LNCaP clone FGC (cell line): Measurements from ENCODE around the gene RNF145.

Experiments
- DNase-seq: peaks from one replicate; pipeline ENCODE4 v3.0.0-alpha.2; 2011; ENCODE audit warnings: low read depth
- H3K4me3 ChIP-seq: 2 replicates; pipeline ENCODE4 v1.5.1; 2011; ENCODE audit warnings: mild to moderate bottlenecking, low read depth, low read length, control low read depth
- CTCF ChIP-seq: IDR thresholded peaks from 2 replicates; pipeline ENCODE4 v1.5.1; 2012; ENCODE audit warnings: mild to moderate bottlenecking; ENCODE audit not compliant: control insufficient read depth, insufficient read depth; ENCODE audit errors: extremely low read depth

Gene RNF145

GRCh38 chr5:159174511-159175168 is 34.7 kb downstream of the RNF145 start:
- TF ChIP-seq CTCF = no peak
- DNase-seq = no peak
- H3K4me3 ChIP-seq = no peak overlapping the region

GRCh38 chr5:159171274-159171673 is 38.1 kb downstream of the RNF145 start:
- TF ChIP-seq CTCF = no peak
- no peak overlapping the region for H3K4me3 ChIP-seq
- DNase-seq = no peak

- TF ChIP-seq CTCF = no peak
- DNase-seq = no peak
- H3K4me3 ChIP-seq = no peak overlapping the region
Measured at GRCh38 chr5:159170021-159170420, 39.3 kb downstream of the RNF145 start.

- no peak overlapping the region for H3K4me3 ChIP-seq
- TF ChIP-seq CTCF = no peak
- no peak for DNase-seq
Measured at GRCh38 chr5:159166416-159166815, 42.9 kb downstream of the RNF145 start.

DNA sequence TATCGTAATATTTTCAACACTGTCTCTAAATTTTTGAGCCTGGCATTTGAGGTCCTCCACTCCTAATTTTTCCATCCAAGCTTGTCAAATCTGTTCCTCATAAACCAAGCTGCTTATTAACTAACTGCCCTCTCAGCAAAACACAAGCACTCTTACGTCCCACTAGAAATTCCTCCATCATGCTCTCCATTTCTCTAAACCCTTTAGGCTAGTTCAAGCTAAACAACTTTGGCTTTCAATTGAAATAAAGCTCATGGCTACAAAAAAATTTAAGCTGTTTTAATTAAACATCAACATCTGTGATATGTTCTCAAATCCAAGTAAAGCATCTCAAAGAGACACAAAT is 45.7 kb downstream of the RNF145 start:
- H3K4me3 ChIP-seq = no peak overlapping the region
- DNase-seq = no peak
- no peak for TF ChIP-seq CTCF

- no peak overlapping the region for H3K4me3 ChIP-seq
- no peak for DNase-seq
Measured at GRCh38 chr5:159163027-159163700, 46.2 kb downstream of the RNF145 start.

More at GRCh38 chr5:159163027-159163700, 46.2 kb downstream of the RNF145 start:
- no peak for TF ChIP-seq CTCF
